Mucosa of stomach (tissue), 1 donor: ENCODE results near the gene PIK3R5.

ENCODE experiments used
- H3K27me3 ChIP-seq: one replicate; pipeline ENCODE4 v1.7.0; 2013; ENCODE audit warnings: mild to moderate bottlenecking, low read length; ENCODE audit not compliant: control insufficient read depth, insufficient read depth
- H3K36me3 ChIP-seq: one replicate; pipeline ENCODE4 v1.7.0; 2013; ENCODE audit warnings: low read length; ENCODE audit not compliant: control insufficient read depth, insufficient read depth
- H3K4me1 ChIP-seq: one replicate; pipeline ENCODE4 v1.7.0; 2013; ENCODE audit warnings: mild to moderate bottlenecking, low read length; ENCODE audit not compliant: control insufficient read depth, insufficient read depth
- H3K4me3 ChIP-seq: one replicate; pipeline ENCODE4 v1.7.0; 2013; ENCODE audit warnings: low read length
- H3K9ac ChIP-seq: one replicate; pipeline ENCODE4 v1.7.0; 2013; ENCODE audit warnings: mild to moderate bottlenecking, low read length, moderate library complexity
- H3K9me3 ChIP-seq: one replicate; pipeline ENCODE4 v1.7.0; 2013; ENCODE audit warnings: mild to moderate bottlenecking, low read length, moderate library complexity; ENCODE audit not compliant: control insufficient read depth
- donor health status: Pancreatic carcinoma.

Gene PIK3R5

DNA sequence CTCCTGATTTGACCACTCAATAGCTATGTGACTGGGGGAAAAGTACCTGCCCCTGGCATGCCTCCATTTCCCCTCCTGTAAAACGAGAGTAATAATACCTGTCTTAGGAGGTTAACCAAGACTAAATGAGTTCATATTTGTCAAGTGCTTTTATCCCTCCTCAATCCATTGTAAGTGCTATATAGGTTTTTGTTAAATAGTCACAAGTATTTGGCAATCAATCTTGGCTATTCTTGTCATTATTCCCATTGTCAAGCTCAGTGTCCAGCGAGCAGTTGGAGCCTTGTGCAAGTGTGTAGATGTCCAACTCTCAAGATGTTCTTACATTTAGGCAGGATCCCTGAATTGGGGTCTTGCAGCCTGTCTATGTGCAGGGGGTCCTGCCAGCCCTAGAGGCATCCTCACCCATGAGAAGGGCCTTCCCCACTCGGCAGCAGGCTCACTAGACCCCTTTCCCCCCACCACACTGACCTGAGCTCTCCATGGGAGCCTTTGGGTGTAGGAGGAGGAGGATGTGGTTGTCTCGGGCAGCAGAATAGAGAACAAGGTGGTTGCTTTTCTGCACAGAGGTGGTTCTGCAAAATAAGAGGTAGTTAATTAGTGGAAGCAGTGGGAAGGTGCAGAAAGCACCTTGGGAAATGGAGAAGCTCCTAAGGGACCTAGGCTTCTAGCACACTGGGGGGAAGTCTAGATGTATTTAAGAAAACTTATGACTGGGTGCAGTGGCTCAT is 116.0 kb downstream of the PIK3R5 start:
- no peaks in the 10 kb centered on the region for H3K9me3 ChIP-seq

DNA sequence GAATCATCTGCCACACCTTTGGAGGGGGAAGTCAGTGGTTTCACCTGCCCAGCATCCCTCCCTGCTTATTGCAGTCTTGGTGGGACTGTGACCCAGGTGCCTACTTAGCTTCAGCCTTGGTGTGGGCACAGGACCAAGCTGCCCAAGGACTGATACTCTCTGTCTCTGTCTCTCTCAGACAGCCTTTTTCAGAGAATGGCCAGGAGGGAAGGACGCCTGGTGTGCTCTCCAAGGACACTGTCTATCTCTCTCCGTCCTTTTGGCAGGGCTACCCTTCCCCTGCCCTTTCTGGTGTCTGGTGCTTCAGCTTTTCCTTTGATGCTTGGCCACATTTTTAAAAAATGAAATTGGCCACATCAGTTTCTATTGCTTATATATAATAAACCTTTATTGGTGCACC is 117.6 kb downstream of the PIK3R5 start:
- Histone ChIP-seq H3K4me1 (peaks cover 8% of the 10 kb centered on the region), H3K9ac (no peak overlapping the region), H3K4me3 (no peak overlapping the region), H3K36me3 (no peaks in the 10 kb centered on the region), H3K27me3 (no peaks in the 10 kb centered on the region), H3K9me3 (no peaks in the 10 kb centered on the region)

More for the DNA sequence above, 116.0 kb downstream of the PIK3R5 start:
- Histone ChIP-seq H3K4me1 (peaks cover 8% of the 10 kb centered on the region), H3K27me3 (no peaks in the 10 kb centered on the region), H3K4me3 (no peak overlapping the region), H3K9ac (no peak overlapping the region), H3K36me3 (no peaks in the 10 kb centered on the region)

DNA sequence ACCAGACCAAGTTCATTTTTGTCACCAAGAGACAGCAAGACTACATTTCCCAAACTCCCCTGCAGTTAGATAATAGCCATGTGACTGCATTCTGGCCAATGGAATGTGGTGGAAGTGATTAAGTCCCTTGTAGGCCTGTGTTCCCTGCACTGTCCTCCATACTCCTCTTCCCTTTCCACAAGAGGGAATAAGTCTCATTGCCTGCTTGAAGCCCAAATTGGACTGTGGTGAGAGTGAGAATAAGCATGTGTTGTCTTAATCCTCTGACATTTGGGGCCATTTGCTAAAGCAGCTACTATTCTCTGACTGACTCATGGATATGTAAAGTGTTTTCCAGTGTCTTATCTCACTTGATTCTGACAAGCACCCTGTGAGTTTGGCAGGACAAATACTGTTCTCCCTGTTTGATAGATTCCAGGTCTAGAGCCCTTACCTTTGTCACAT is 118.7 kb downstream of the PIK3R5 start:
- Histone ChIP-seq H3K4me3 (no peak overlapping the region), H3K4me1 (peaks cover 8% of the 10 kb centered on the region), H3K27me3 (no peaks in the 10 kb centered on the region), H3K36me3 (no peaks in the 10 kb centered on the region), H3K9ac (no peak overlapping the region), H3K9me3 (no peaks in the 10 kb centered on the region)

DNA sequence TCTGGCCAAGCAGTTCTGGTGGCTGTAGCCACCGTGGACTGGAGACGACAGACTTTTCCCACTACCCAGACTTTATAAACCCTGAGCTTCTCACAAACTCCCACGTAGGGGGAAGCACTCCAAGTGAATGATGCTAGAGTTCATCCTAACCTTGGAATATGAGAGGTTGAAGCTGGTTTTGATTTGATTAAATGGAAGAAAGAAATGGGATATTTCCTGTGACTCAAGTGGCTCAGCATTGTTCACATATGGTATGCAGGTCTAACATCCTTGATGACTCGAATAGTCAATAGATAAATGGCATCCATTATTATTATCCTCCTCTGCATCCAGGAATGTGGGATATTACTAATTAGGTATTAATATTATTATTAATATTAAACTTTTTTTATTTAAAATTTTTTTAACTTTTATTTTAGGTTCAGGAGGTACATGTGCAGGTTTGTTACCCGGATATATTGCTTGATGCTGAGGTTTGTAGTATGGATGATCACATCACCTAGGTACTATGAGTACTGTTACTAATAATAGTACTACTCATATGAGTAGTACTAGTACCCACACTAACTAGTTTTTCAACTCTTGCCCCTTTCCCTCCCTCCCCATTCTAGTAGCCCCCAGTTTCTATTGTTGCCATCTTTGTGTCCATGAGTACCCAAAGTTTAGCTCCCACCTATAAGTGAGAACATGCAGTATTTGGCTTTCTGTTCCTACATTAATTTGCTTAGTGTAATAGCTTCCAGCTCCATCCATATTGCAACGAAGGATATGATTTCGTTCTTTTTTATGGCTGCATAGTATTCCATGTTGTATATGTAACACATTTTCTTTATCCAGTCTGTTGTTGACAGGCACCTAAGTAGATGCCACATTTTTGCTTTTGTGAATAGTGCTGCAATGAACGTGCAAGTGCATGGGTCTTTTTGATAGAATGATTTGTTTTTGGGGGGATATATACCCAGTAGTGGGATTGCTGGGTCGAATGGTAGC is 121.0 kb downstream of the PIK3R5 start:
- Histone ChIP-seq H3K27me3 (no peaks in the 10 kb centered on the region), H3K4me3 (no peak overlapping the region), H3K9ac (no peak overlapping the region), H3K36me3 (no peaks in the 10 kb centered on the region), H3K9me3 (no peaks in the 10 kb centered on the region), H3K4me1 (peaks cover 8% of the 10 kb centered on the region)

DNA sequence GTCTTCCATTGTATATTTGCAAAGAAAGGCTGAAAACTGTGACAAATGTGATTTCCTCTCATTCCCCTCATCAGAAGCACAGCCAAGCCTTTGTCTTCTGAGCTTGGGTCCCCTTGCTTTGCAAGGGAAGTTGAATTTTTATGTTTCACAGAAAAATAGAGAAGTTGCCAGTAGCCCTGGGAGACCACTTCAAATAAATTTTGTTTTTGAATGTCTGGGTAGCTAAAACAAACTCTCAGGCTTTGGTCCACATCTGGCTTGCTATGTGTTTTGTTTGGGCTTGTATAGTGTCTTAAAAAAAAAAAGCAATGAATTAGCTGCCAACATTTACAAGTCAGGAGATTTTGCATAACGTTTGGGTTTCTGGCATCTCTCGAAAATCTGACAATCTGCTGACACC is 122.2 kb downstream of the PIK3R5 start:
- Histone ChIP-seq H3K4me3 (no peak overlapping the region), H3K4me1 (peaks cover 8% of the 10 kb centered on the region), H3K27me3 (no peaks in the 10 kb centered on the region), H3K9ac (no peak overlapping the region), H3K9me3 (no peaks in the 10 kb centered on the region), H3K36me3 (no peaks in the 10 kb centered on the region)

DNA sequence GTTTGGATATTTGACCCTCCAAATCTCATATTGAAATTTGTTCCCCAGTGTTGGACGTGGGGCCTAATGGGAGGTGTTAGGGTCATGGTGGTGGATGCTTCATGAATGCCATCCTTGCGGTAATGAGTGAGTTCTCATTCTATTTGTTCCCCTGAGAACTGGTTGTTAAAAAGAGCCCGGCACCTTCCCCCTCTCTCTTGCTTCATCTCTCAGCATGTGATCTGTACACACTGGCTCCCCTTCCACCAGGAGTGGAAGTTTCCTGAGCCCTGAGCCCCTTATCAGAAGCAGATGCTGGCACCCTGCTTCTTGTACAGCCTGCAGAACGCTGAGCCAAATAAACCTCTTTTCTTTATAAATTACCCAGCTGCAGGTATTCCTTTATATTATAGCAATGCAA is 123.7 kb downstream of the PIK3R5 start:
- Histone ChIP-seq H3K36me3 (no peaks in the 10 kb centered on the region), H3K9ac (no peak overlapping the region), H3K4me3 (no peak overlapping the region), H3K4me1 (peaks cover 2% of the 10 kb centered on the region), H3K27me3 (peaks cover 4% of the 10 kb centered on the region), H3K9me3 (no peaks in the 10 kb centered on the region)

DNA sequence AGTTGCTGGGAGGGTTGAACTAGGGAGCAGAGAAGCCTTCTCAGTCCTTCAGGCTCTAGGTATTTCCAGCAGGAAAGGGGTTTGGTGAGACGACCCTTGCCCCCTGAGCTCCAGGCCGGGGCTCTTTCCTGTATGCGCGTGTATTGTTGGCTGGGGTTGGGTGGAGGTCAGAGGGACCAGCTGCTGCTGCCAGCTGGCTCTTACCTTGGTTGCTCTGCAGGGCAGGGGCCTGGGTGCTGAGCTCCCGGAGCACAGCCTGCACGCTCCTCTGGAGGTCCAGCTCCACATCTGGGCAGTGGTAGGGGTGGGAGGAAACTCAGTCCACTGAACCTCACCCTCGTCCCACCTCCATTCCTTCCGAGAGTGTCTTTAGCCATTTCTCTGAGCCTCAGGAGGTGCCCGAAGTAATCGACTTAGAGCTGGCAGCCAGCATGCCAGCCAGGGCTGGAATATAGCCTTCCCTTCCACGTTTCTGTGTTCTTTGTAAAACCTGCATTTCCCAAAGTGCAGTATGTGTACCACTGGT is 126.0 kb downstream of the PIK3R5 start:
- Histone ChIP-seq H3K27me3 (peaks cover 4% of the 10 kb centered on the region), H3K4me1 (no peaks in the 10 kb centered on the region), H3K4me3 (no peak overlapping the region), H3K9me3 (no peaks in the 10 kb centered on the region), H3K9ac (no peak overlapping the region), H3K36me3 (no peaks in the 10 kb centered on the region)

DNA sequence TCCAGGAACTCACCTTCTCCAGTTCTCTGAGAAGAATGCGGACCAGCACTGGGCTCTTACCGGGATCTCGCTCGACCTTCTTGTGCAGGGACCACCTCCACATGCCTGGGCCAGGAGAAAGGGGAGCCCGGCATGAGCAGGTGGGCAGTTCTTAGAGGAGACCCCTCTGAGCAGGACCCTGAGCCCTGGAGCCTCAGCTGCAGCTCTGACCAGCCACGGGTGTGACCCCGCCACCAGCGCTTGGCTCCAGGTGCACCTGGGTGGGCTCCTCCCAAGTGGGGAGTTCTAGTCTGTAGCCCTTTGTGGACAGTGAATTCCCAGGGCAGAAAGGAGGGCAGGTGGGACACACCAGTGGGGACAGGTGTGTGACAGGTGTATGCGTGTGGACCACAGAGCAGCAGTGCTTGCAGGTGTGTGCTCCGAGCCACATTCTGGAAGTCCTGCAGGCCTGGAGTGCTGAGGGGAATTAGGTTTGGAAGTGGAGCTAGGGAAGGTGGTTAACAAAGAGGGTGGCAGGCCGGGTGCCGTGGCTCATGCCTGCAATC is 126.9 kb downstream of the PIK3R5 start:
- H3K9ac ChIP-seq, result no peak overlapping the region
- no peaks in the 10 kb centered on the region for H3K9me3 ChIP-seq
- no peaks in the 10 kb centered on the region for H3K4me1 ChIP-seq
- no peaks in the 10 kb centered on the region for H3K36me3 ChIP-seq
- H3K27me3 ChIP-seq, result peaks cover 4% of the 10 kb centered on the region
- H3K4me3 ChIP-seq, result no peak overlapping the region

DNA sequence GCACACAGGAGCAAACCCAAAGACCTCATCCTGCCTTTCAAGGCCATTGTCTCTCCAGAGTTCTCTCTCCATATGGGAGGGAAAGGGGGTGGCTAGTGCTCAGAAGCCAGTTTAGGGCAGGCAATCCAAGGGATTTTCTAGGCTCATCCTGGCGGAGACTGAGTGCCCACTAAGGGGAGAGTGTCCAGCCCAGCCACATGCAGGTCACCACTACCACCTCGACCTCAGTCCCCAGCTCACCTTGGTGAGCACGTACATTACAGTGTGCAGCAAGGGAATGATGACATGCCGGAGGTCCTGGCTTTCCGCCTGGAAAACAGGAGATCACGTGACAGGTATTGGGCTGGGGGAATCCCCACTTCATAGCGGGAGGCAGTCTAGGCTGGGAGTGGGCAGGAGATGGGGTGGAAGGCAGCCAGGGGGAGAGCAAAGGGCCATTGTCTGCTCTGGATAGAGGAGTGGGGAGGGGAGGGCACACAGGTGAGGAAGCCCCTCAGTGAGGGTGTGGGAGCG is 127.9 kb downstream of the PIK3R5 start:
- no peak overlapping the region for H3K9ac ChIP-seq
- peaks cover 4% of the 10 kb centered on the region for H3K27me3 ChIP-seq
- H3K4me3 ChIP-seq, result no peak overlapping the region
- H3K9me3 ChIP-seq, result no peaks in the 10 kb centered on the region
- H3K4me1 ChIP-seq, result no peaks in the 10 kb centered on the region
- no peaks in the 10 kb centered on the region for H3K36me3 ChIP-seq

DNA sequence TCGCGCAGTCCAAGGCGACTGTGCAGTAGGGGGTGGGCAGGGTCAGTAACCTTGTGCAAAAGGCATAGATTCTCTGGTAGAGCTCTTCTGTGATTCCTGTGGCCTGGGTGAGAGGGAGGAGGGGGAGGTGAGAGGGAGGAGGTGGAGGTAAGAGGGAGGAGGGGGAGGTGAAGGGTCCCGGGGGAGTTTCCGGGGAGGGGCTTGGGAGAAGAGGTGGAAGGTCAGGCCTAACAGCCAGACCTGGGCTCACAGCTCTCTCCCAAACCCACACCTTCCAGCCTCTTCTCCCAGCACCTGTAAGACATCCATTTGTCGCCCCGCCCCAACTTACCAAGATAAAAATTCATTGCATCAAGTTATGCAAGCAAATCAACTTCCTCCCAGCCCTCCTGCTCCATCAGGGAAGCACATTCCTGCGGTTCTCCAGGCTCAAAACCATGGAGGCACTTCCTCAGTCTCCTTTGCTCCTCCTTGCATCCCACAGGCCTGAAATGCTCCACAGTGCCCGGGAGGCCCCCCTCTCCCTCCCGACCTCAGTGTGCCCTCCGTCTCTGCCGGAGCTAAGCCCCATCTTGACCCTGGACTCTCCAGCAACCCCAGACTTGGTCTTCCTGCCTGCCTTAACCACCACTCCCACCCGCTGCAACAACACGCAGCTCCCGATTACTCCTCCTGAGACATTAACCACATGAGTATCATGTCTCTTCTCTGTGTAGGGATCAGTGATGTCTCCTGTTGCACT is 128.5 kb downstream of the PIK3R5 start:
- Histone ChIP-seq H3K9me3 (no peaks in the 10 kb centered on the region), H3K4me1 (no peaks in the 10 kb centered on the region), H3K36me3 (no peaks in the 10 kb centered on the region), H3K4me3 (no peak overlapping the region), H3K27me3 (peaks cover 4% of the 10 kb centered on the region), H3K9ac (no peak overlapping the region)

DNA sequence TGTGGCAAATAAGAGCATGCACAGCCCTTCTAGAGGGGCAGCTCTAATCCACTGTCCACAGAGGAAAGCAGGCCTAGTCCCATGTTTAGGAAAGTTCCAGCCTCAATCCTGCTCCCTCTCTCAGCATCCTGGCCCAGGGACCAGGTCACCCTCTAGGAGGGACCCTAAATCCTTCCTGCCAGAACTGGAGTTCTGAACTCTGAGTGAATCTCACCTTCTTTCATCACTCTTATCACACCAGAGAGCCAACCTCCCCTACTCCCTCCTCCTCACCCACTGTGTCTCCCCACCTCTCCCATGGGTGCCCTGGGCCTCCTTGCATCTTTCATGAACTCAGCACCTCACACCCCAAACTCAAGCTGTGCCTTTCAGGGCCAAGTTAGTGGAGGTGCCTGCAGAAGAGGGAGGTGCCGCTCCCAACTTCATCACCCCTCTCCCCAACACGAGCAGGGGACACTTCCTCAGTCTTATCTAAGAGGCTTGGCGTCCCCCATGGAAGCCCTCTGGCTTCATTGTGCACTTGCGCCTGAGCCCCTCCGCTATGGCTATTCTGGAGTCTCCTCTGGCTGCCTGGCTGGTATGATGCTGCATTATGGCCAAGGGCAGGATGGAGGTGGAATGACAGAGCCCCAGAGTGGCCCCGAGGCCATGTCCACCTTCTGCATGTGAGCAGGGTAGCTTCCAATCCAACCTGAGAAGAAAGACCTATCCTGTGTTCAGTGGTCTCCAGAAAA is 129.7 kb downstream of the PIK3R5 start:
- Histone ChIP-seq H3K4me1 (no peaks in the 10 kb centered on the region), H3K27me3 (peaks cover 4% of the 10 kb centered on the region), H3K9ac (no peak overlapping the region), H3K9me3 (no peaks in the 10 kb centered on the region), H3K36me3 (no peaks in the 10 kb centered on the region), H3K4me3 (no peak overlapping the region)
